DMS114 treated with DMSO at 0.1 percent for 48 hours (cell line): ENCODE results near the gene MLIP.
"Not testable (repeated sequence)": the region's sequence is repeated elsewhere in the genome, so short reads cannot be mapped to it uniquely, and the experiment has no call there.

ENCODE experiments used
- DNase-seq: peaks from one replicate; lab custom pipeline; 2025; ENCODE audit not compliant: unreplicated experiment; lab: John Stamatoyannopoulos, UW

MLIP gene

DNA sequence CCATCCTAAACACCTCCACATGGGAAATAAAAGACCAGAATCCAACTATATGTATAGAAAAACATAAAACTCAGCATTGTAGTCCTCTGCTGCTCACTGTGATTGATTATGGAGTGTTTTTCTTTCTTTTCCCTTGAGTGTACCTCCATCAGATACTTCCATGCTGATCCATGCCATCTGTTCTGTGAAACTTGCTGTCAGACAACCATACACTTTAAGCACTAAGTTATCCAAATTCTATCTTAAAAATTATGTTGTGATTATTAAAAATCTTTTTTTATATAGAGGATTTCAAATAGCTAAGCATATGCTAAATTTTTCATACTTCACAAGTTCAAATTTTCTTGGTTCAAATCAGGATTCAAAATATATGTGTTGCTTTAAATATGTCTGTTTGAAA is 105.1 kb downstream of the MLIP start:
- DNase-seq: no peak

- no peak for DNase-seq
Observed at GRCh38 chr6:54217018-54217417, 105.8 kb downstream of the MLIP start.

- no peak for DNase-seq
Observed at GRCh38 chr6:54222217-54222616, 111.0 kb downstream of the MLIP start.

GRCh38 chr6:54232703-54233102 is 121.5 kb downstream of the MLIP start:
- DNase-seq: no peak

- DNase-seq: no peak
Observed at GRCh38 chr6:54234539-54234938, 123.3 kb downstream of the MLIP start.

GRCh38 chr6:54236984-54237383 is 125.7 kb downstream of the MLIP start:
- no peak for DNase-seq

- DNase-seq: no peak
Observed at GRCh38 chr6:54238396-54238795, 127.2 kb downstream of the MLIP start.

- no peak for DNase-seq
Observed at GRCh38 chr6:54243699-54244098, 132.5 kb downstream of the MLIP start.

GRCh38 chr6:54244430-54244829 is 133.2 kb downstream of the MLIP start:
- DNase-seq: no peak

DNA sequence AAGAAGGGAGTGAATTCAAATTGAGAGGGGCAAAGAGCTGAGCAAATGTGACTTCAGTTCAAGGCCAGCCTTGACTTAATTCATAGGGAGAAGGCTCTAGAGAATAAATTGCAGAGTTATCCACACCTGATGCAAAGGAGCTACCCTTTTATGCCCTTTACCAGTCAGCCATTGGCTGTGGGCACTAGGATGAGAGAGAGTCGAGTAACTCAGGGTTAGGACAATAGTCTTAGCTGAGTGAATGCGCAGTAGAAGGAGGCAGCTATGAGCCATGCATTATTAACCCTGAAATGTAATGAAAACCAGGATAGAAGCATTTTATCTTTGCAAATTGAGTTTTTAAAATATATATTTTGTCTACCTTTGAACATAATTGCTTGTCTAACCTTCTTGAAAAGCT is 134.0 kb downstream of the MLIP start:
- DNase-seq: no peak

DNA sequence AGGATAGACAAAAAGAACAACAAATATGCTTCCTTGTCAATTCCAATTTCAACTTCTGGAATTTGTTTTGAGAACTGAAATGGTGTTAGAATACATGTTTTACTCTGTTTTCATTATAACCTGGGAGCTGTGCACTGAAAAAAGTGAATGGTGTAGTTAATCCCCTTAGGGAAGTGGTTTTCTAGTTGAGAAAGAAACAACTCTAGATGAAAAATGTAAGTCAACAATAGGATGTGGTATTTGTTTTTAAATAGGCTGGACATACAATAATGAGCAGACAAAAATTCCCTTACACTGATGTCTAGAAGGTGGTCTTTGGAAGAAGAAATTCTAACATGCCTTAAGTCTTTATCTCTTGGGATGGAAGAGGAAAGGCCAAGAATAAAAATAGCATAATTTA is 137.1 kb downstream of the MLIP start:
- DNase-seq: no peak

- no peak for DNase-seq
Observed at GRCh38 chr6:54248994-54249393, 137.8 kb downstream of the MLIP start.

DNA sequence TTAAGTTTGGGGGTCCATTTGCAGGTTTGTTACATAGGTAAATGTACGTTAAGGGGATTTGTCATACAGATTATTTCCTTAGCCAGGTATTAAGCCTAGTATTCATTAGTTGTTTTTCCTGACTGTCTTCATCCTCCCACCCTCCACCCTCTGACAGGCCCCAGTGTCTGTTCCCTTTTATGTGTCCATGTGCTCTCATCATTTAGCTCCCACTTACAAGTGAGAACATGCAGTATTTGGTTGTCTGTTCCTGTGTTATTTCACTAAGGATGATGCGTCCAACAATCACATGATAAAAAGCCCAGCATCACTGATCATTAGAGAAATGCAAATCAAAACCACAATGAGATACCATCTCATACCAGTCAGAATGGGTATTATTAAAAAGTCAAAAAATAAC is 138.6 kb downstream of the MLIP start:
- DNase-seq: not testable (repeated sequence)

DNA sequence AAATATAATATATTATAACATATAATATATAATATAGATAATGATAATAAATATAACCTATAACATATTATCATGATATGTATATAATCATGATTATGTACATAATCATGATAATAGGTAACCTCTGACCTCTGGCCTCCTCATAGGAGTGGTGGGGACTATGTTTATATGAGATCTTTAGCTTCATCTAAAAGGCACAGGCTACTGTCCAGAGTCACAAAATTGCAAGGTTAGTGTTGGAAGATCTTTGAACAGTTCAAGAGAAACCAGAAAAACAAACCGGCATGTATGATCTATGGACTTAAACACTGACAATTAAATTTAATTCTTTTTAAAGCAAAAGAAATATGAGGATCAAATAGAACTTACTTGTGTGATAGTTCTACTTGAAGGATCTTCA is 141.3 kb downstream of the MLIP start:
- no peak for DNase-seq

- DNase-seq: no peak
Observed at GRCh38 chr6:54252916-54253315, 141.7 kb downstream of the MLIP start.

- no peak for DNase-seq
Observed at GRCh38 chr6:54254886-54255285, 143.6 kb downstream of the MLIP start.

DNA sequence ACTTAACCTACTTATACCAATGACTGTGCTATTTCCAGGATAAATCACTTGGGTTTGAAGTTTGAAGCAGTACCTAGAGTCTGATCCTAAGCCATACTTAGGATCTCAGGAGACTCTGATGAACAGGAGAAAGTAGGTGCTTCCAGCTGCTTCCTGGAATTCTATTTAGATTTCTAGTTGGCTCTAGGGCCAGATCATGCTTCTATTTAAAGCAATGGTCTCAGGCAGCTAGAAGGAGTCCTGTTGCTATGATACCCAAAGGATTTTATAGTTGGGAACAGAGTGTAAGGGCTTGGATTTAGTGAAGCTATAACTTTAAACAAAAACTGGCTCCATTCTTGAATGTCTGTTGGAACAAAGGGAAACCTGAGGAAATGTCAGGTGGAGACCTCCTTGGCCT is 144.6 kb downstream of the MLIP start:
- DNase-seq: no peak

DNA sequence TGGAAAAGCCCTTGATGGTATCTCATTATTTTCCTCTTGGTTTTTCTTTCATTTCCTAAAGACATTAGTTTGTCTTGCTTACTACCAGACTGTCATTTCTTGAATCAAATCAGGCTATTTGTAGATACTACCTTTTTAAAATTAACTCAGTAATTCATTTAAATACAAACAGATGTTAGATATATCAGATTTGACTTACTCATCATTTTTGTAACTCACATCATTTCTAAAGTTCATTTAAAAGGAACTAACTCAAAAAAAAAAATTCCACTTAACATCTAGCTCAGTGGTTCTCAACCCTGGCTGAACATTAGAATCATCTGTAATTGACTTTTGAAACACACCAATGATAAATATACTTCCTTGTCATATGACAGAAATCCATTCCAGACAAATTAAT is 148.8 kb downstream of the MLIP start:
- DNase-seq: no peak

DNA sequence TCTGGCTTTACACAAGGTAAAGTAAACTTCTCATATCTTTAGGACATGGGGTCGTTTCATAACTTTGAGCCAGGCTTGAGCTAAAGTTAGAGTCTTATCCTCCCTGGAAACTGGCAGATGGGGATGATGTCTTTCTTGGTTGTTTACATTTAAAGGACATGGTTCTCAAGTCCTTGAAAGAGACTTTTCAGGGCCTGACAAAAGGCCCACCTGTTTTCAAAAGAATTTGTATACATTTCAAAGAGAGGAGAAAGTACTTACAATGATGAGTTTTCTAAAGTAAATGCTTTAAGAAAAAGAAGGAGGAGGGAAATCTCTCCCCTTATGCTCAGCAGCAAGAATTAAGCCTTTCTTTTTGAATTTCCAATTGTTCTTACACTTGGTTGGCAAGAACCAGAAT is 151.3 kb downstream of the MLIP start:
- no peak for DNase-seq

GRCh38 chr6:54262971-54263370 is 151.7 kb downstream of the MLIP start:
- no peak for DNase-seq

- no peak for DNase-seq
Observed at GRCh38 chr6:54264581-54265272, 153.5 kb downstream of the MLIP start.

DNA sequence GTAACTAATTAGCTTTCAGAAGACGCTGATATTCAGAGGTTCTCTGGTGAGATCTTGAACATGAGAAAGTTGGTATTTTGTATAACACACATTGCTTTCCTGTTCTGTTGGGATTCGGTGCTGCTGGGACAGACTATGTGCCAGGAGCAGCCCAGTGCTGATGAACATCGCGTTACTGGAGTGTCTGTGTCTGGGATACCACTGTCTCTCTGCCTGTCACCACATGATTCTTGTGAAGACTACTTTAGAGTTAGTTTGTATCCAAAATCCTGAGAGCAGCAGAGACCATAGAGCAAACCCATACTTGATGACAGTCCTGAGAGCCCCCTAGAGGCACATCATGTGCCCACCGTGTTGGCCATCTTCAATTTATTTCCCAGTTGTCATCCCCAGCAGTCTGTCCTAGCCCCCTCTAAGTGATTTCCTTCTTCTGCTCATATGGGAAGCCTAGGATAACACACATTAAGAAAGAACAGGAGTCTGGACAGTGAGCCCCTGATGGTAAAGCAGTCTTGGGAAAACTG is 155.2 kb downstream of the MLIP start:
- no peak for DNase-seq

- DNase-seq: peak; percentile 28
Observed at GRCh38 chr6:54267798-54268197, 156.6 kb downstream of the MLIP start.
